SJSA1 (cell line): Measurements from ENCODE around the gene HSD3B7. TPM values are rescaled to one million over a fixed set of nuclear protein-coding genes. Genes with fewer than 3 reads are reported as not detected.

Experiments
- DNase-seq, 2 experiments: peaks; one replicate each; pipeline ENCODE4 v3.0.0-alpha.2; 2015 to 2020; ENCODE audit warnings: low spot score in 2 of 2, low read depth in 1 of 2
- H3K27ac ChIP-seq: fragments of 250-450 bp; sonication (Bioruptor Pico); 2 replicates; pipeline ENCODE4 v1.5.1; 2020; ENCODE audit warnings: mild to moderate bottlenecking, moderate library complexity
- H3K27me3 ChIP-seq: fragments of 250-450 bp; sonication (Bioruptor Pico); replicated peaks from 2 replicates; pipeline ENCODE4 v1.5.1; 2020; ENCODE audit warnings: mild to moderate bottlenecking, moderate library complexity
- H3K36me3 ChIP-seq: fragments of 250-450 bp; sonication (Bioruptor Pico); 2 replicates; pipeline ENCODE4 v1.5.1; 2020; ENCODE audit warnings: mild to moderate bottlenecking
- H3K4me1 ChIP-seq: fragments of 250-450 bp; sonication (Bioruptor Pico); replicated peaks from 2 replicates; pipeline ENCODE4 v1.6.1; 2021; ENCODE audit warnings: mild to moderate bottlenecking
- H3K4me3 ChIP-seq: fragments of 250-450 bp; sonication (Bioruptor Pico); 2 replicates; pipeline ENCODE4 v1.5.1; 2020; ENCODE audit warnings: mild to moderate bottlenecking
- H3K9me3 ChIP-seq: fragments of 250-450 bp; sonication (Bioruptor Pico); replicated peaks from 2 replicates; pipeline ENCODE4 v1.5.1; 2020; ENCODE audit warnings: mild to moderate bottlenecking
- total RNA-seq: library from RNA; depleted of rRNA; stranded (reverse); fragments of >200 nt; shearing (Covaris generic); gene quantifications from 2 replicates; pipeline ENCODE4 v1.2.3, GENCODE V29; 2014; rRNA removed

The HSD3B7 gene
- total RNA-seq, 1 experiment from 2014 or later, result 4.1 TPM

DNA sequence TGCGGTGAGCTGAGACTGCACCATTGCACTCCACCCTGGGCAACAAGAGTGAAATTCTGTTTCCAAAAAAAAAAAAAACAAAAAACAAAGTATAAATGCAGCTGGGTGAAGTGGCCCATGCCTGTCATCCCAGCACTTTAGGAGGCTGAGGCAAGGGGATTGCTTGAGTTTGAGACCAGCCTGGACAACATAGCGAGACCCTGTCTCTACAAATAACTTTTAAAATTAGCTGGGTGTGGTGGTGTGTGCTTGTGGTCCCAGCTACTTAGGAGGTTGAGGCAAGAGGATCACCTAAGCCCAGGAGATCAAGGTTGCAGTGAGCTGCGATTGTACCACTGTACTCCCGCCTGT is 38.2 kb downstream of the HSD3B7 start:
- Histone ChIP-seq H3K9me3 (no peaks in the 10 kb centered on the region), H3K27ac (no peak overlapping the region), H3K4me3 (no peak overlapping the region), H3K27me3 (no peaks in the 10 kb centered on the region), H3K4me1 (no peaks in the 10 kb centered on the region), H3K36me3 (no peaks in the 10 kb centered on the region)
- no peak for DNase-seq

GRCh38 chr16:31023627-31024226 is 38.7 kb downstream of the HSD3B7 start:
- Histone ChIP-seq H3K4me3 (no peak overlapping the region), H3K27ac (no peak overlapping the region), H3K27me3 (no peaks in the 10 kb centered on the region), H3K36me3 (no peaks in the 10 kb centered on the region), H3K9me3 (no peaks in the 10 kb centered on the region), H3K4me1 (no peaks in the 10 kb centered on the region)
- no peak for DNase-seq

DNA sequence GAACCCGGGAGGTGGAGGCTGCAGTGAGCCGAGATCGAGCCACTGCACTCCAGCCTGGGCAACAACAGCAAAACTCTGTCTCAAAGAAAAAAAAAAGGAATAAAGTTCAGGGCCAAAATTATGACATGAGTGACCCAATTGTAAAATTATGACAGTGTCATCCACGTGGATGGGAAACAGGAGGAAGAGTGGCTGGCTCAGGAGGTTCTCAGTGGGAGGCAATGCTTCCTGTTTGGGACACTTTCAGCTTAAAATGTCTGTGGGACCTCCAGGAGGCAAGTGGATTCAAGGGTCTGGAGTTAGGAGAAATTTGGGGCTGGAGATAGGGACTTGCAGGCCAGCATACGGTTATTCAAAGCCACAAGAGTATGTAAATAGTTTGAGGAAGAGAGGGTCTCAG is 40.3 kb downstream of the HSD3B7 start:
- H3K36me3 ChIP-seq, result no peaks in the 10 kb centered on the region
- no peak overlapping the region for H3K27ac ChIP-seq
- H3K4me1 ChIP-seq, result no peaks in the 10 kb centered on the region
- no peak overlapping the region for H3K4me3 ChIP-seq
- no peaks in the 10 kb centered on the region for H3K27me3 ChIP-seq
- no peaks in the 10 kb centered on the region for H3K9me3 ChIP-seq
- no peak for DNase-seq

GRCh38 chr16:31029272-31029671 is 44.3 kb downstream of the HSD3B7 start:
- no peak overlapping the region for H3K27ac ChIP-seq
- DNase-seq, result no peak
- H3K27me3 ChIP-seq, result no peaks in the 10 kb centered on the region
- H3K4me3 ChIP-seq, result no peak overlapping the region
- H3K4me1 ChIP-seq, result peaks cover 8% of the 10 kb centered on the region
- H3K36me3 ChIP-seq, result 0 out of 2 replicates have a peak, but pooled peaks cover 3% of the 10 kb centered on the region
- H3K9me3 ChIP-seq, result no peaks in the 10 kb centered on the region

GRCh38 chr16:31031276-31031675 is 46.3 kb downstream of the HSD3B7 start:
- peaks cover 19% of the 10 kb centered on the region for H3K36me3 ChIP-seq
- no peak for DNase-seq
- no peak overlapping the region for H3K4me3 ChIP-seq

GRCh38 chr16:31032736-31033708 is 48.0 kb downstream of the HSD3B7 start, which contains the start of gene STX4:
TSS of gene STX4 (plus strand) at chr16:31033558. CDS start at chr16:31033806, 248 bp downstream.
- Histone ChIP-seq H3K36me3 (peaks cover 19% of the 10 kb centered on the region), H3K4me1 (peaks cover 11% of the 10 kb centered on the region), H3K27me3 (no peaks in the 10 kb centered on the region), H3K27ac (peak within 1 kb of the TSS; percentile 94), H3K4me3 (peak within 1 kb of the TSS; percentile 72), H3K9me3 (no peaks in the 10 kb centered on the region)
- DNase-seq, result peak; percentile 94 to 97

More at GRCh38 chr16:31031276-31031675, 46.3 kb downstream of the HSD3B7 start:
- Histone ChIP-seq H3K27ac (no peak overlapping the region), H3K27me3 (no peaks in the 10 kb centered on the region), H3K4me1 (peaks cover 11% of the 10 kb centered on the region), H3K9me3 (no peaks in the 10 kb centered on the region)

DNA sequence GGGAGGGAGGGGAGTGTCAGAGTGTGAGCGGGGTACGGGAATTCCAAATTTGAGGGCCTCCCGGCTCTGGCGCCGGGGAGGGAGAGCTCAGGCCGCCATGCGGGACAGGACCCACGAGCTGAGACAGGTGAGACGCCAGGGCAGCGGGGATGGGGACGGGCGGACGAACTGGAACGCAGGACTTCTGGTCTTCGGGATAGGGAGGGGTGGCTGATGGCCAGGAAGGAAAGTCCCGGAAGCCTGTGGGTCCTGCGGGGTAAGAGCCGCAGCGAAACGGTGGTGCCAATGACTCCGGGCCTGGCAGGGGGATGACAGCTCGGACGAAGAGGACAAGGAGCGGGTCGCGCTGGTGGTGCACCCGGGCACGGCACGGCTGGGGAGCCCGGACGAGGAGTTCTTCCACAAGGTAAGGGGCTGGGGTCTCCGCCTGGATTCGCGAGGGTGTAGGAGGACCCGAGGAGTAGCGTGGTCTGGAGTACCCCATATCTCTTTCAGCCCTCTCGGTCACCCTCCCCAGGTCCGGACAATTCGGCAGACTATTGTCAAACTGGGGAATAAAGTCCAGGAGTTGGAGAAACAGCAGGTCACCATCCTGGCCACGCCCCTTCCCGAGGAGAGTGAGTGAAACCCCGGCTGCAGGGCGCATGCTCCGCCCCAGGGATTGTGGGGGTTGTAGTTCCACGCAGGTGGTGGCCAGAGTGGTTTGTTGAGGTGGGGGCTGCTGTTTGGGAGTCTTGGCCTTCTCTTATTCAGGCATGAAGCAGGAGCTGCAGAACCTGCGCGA is 48.9 kb downstream of the HSD3B7 start:
- H3K36me3 ChIP-seq, result peaks cover 19% of the 10 kb centered on the region
- peak overlapping the region; percentile 72 for H3K4me3 ChIP-seq
- DNase-seq, result peak; percentile 70 to 88
- H3K27me3 ChIP-seq, result no peaks in the 10 kb centered on the region
- H3K9me3 ChIP-seq, result no peaks in the 10 kb centered on the region
- H3K27ac ChIP-seq, result no peak overlapping the region
- H3K4me1 ChIP-seq, result peaks cover 11% of the 10 kb centered on the region

DNA sequence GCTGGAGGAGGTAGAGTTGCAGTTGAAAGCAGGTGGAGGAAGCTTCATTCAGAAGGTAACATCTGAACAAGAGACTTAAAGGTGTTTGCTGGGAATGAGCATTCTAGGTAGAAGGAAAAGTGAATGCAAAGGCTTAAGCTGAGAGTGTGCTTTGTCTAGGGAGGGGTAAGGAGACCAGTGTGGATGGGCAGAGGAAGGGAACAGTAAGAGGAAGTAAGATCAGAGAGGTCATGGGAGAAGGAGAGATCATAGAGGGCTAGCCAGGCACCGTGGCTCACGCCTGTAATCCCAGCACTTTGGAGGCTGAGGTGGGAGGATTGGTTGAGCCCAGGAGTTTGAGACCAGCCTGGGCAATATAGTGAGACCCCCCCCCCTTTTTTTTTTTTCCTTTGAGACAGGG is 51.7 kb downstream of the HSD3B7 start:
- H3K4me3 ChIP-seq, result no peak overlapping the region
- no peaks in the 10 kb centered on the region for H3K27me3 ChIP-seq
- H3K9me3 ChIP-seq, result no peaks in the 10 kb centered on the region
- H3K36me3 ChIP-seq, result peaks cover 33% of the 10 kb centered on the region
- DNase-seq, result no peak
- peaks cover 11% of the 10 kb centered on the region for H3K4me1 ChIP-seq
- no peak overlapping the region for H3K27ac ChIP-seq

Other genes with a start within 250 kb of the HSD3B7 start
- gene PHKG2, start 236.8 kb upstream of the HSD3B7 start, total RNA-seq, result 35.3 and 39.0 TPM in 2 replicates
- gene CFAP119, start 223.1 kb upstream of the HSD3B7 start, total RNA-seq, result 1.1 and 9.5 TPM in 2 replicates
- 70.7 and 103 TPM in 2 replicates for gene RNF40, start 222.9 kb upstream of the HSD3B7 start, total RNA-seq
- gene ZNF629, start 198.0 kb upstream of the HSD3B7 start, total RNA-seq, result 13.2 and 19.6 TPM in 2 replicates
- 52.8 and 58.5 TPM in 2 replicates for gene BCL7C, start 91.1 kb upstream of the HSD3B7 start, total RNA-seq
- 1.3 and 3.5 TPM in 2 replicates for gene CTF1, start 88.6 kb upstream of the HSD3B7 start, total RNA-seq
- gene FBXL19, start 61.6 kb upstream of the HSD3B7 start, total RNA-seq, result 7.1 and 8.9 TPM in 2 replicates
- gene ORAI3, start 36.1 kb upstream of the HSD3B7 start, total RNA-seq, result 8.7 and 9.1 TPM in 2 replicates
- gene SETD1A, start 27.5 kb upstream of the HSD3B7 start, total RNA-seq, result 0.60 and 2.2 TPM in 2 replicates
- gene STX1B, start 25.4 kb downstream of the HSD3B7 start, total RNA-seq, result 0.05 and 0.06 TPM in 2 replicates
- 5.2 and 11.8 TPM in 2 replicates for gene STX4, start 48.4 kb downstream of the HSD3B7 start, total RNA-seq
- gene ZNF668, start 89.0 kb downstream of the HSD3B7 start, total RNA-seq, result 13.2 and 16.0 TPM in 2 replicates
- 6.7 and 13.3 TPM in 2 replicates for gene ZNF646, start 89.2 kb downstream of the HSD3B7 start, total RNA-seq
- 1.9 and 2.6 TPM in 2 replicates for gene PRSS53, start 103.7 kb downstream of the HSD3B7 start, total RNA-seq
- gene VKORC1, start 109.6 kb downstream of the HSD3B7 start, total RNA-seq, result 119 and 140 TPM in 2 replicates
- 19.1 and 20.8 TPM in 2 replicates for gene BCKDK, start 123.2 kb downstream of the HSD3B7 start, total RNA-seq
- gene KAT8, start 132.5 kb downstream of the HSD3B7 start, total RNA-seq, result 32.3 and 45.2 TPM in 2 replicates
- gene PRSS8, start 150.5 kb downstream of the HSD3B7 start, total RNA-seq, result not detected in 2 replicates
- gene PRSS36, start 164.9 kb downstream of the HSD3B7 start, total RNA-seq, result 0.18 and 0.38 TPM in 2 replicates
- gene FUS, start 194.9 kb downstream of the HSD3B7 start, total RNA-seq, result 32.0 and 37.5 TPM in 2 replicates
- 15.4 and 21.6 TPM in 2 replicates for gene PYCARD, start 217.6 kb downstream of the HSD3B7 start, total RNA-seq
- gene TRIM72, start 228.9 kb downstream of the HSD3B7 start, total RNA-seq, result not detected in 2 replicates
- gene PYDC1, start 231.9 kb downstream of the HSD3B7 start, total RNA-seq, result not detected in 2 replicates